Neural progenitor cell (in vitro differentiated cells): ENCODE results near the gene SHPK. TPM values are rescaled to one million over a fixed set of nuclear protein-coding genes. Genes with fewer than 3 reads are reported as not detected.
A peak's percentile ranks its signal among the peaks of the same experiment; 100 is the strongest.

Source experiments
- DNase-seq: peaks from one replicate; pipeline ENCODE4 v3.0.0-alpha.2; 2016; ENCODE audit warnings: low spot score
- H2AFZ ChIP-seq: fragments of 200-600 bp; sonication (generic); replicated peaks from 2 replicates; pipeline ENCODE4 v1.6.1; 2016; ENCODE audit warnings: antibody characterized with exemption
- H3F3A ChIP-seq: fragments of 200-600 bp; sonication (generic); 2 replicates; pipeline ENCODE4 v1.6.1; 2016; ENCODE audit warnings: antibody characterized with exemption, low read depth
- H3K27ac ChIP-seq: fragments of 200-600 bp; sonication (generic); 2 replicates; pipeline ENCODE4 v1.5.1; 2016; ENCODE audit warnings: mild to moderate bottlenecking
- H3K27me3 ChIP-seq: fragments of 200-600 bp; sonication (generic); 2 replicates; pipeline ENCODE4 v1.6.1; 2016; ENCODE audit warnings: mild to moderate bottlenecking, moderate library complexity
- H3K36me3 ChIP-seq: fragments of 200-600 bp; sonication (generic); 2 replicates; pipeline ENCODE4 v1.5.1; 2016
- H3K4me1 ChIP-seq: fragments of 200-600 bp; sonication (generic); 2 replicates; pipeline ENCODE4 v1.6.1; 2016; ENCODE audit warnings: mixed run types
- H3K4me2 ChIP-seq: fragments of 200-600 bp; sonication (generic); 2 replicates; pipeline ENCODE4 v1.6.1; 2016
- H3K4me3 ChIP-seq: fragments of 200-600 bp; sonication (generic); 2 replicates; pipeline ENCODE4 v1.5.1; 2016
- H3K79me2 ChIP-seq: fragments of 200-600 bp; sonication (generic); 2 replicates; pipeline ENCODE4 v1.6.1; 2016; ENCODE audit warnings: low read depth
- H3K9ac ChIP-seq: fragments of 200-600 bp; sonication (generic); 2 replicates; pipeline ENCODE4 v1.6.1; 2016
- H3K9me3 ChIP-seq: fragments of 200-600 bp; sonication (generic); 2 replicates; pipeline ENCODE4 v1.5.1; 2016; ENCODE audit warnings: low read depth
- H4K20me1 ChIP-seq: fragments of 200-600 bp; sonication (generic); 2 replicates; pipeline ENCODE4 v1.6.1; 2016; ENCODE audit warnings: low read depth
- H3K27ac Mint-ChIP-seq: 3 replicates; pipeline ENCODE4 v1.8.0; 2021; ENCODE audit warnings: mixed read lengths
- H3K27me3 Mint-ChIP-seq: 2 replicates; pipeline ENCODE4 v1.8.0; 2022; ENCODE audit warnings: low read depth, mild to moderate bottlenecking, inconsistent platforms, moderate library complexity, mixed read lengths; ENCODE audit not compliant: insufficient read depth
- H3K36me3 Mint-ChIP-seq: 3 replicates; pipeline ENCODE4 v1.8.0; 2021; ENCODE audit warnings: mixed read lengths
- H3K4me1 Mint-ChIP-seq: 3 replicates; pipeline ENCODE4 v1.8.0; 2021; ENCODE audit warnings: mixed read lengths
- H3K4me3 Mint-ChIP-seq: 3 replicates; pipeline ENCODE4 v1.8.0; 2021; ENCODE audit warnings: mild to moderate bottlenecking, moderate library complexity, mixed read lengths
- H3K9me3 Mint-ChIP-seq: 3 replicates; pipeline ENCODE4 v1.8.0; 2020; ENCODE audit warnings: mixed read lengths
- CTCF ChIP-seq: fragments of 200-600 bp; sonication (generic); IDR thresholded peaks from 2 replicates; pipeline ENCODE4 v1.5.1; 2017; ENCODE audit warnings: antibody characterized with exemption, mild to moderate bottlenecking
- EZH2 ChIP-seq: fragments of 200-600 bp; sonication (generic); IDR thresholded peaks from 2 replicates; pipeline ENCODE4 v1.6.1; 2017; ENCODE audit warnings: antibody characterized with exemption, mild to moderate bottlenecking, moderate library complexity
- EZH2phosphoT487 ChIP-seq: fragments of 200-600 bp; sonication (generic); IDR thresholded peaks from 2 replicates; pipeline ENCODE4 v1.6.1; 2017; ENCODE audit warnings: antibody characterized with exemption
- total RNA-seq: library from RNA; depleted of rRNA; stranded (reverse); fragments of >200 nt; gene quantifications from 2 replicates; pipeline ENCODE4 v1.2.3, GENCODE V29; 2015; ENCODE audit warnings: low replicate concordance

SHPK gene
- total RNA-seq, 1 donor from 2014 or later, result 23.4 TPM

- Mint-ChIP-seq H3K9me3 (no peaks in the 10 kb centered on the region), H3K4me3 (no peak overlapping the region), H3K4me1 (peaks cover 11% of the 10 kb centered on the region), H3K27me3 (peaks cover 10% of the 10 kb centered on the region), H3K36me3 (no peaks in the 10 kb centered on the region), H3K27ac (no peak overlapping the region)
- Histone ChIP-seq H3K4me2 (no peak overlapping the region), H3F3A (peaks cover 3% of the 10 kb centered on the region), H3K4me3 (no peak overlapping the region), H3K9me3 (no peaks in the 10 kb centered on the region), H2AFZ (no peak overlapping the region), H3K27ac (no peak overlapping the region), H3K4me1 (peaks cover 6% of the 10 kb centered on the region), H3K9ac (no peak overlapping the region), H3K36me3 (no peaks in the 10 kb centered on the region), H3K27me3 (no peaks in the 10 kb centered on the region), H4K20me1 (no peaks in the 10 kb centered on the region), H3K79me2 (no peaks in the 10 kb centered on the region)
- no peak for TF ChIP-seq CTCF
- TF ChIP-seq EZH2, result no peak
- no peak for TF ChIP-seq EZH2phosphoT487
- no peak for DNase-seq
Observed at GRCh38 chr17:3679531-3680126, 43.6 kb upstream of the SHPK start.

GRCh38 chr17:3678821-3679530, 42.9 kb upstream of the SHPK start:
- H3K4me3 ChIP-seq, result no peak overlapping the region
- no peaks in the 10 kb centered on the region for H4K20me1 ChIP-seq
- no peak overlapping the region for H3K27ac ChIP-seq
- no peaks in the 10 kb centered on the region for H3K36me3 Mint-ChIP-seq
- H3K4me1 ChIP-seq, result peaks cover 9% of the 10 kb centered on the region
- H3K36me3 ChIP-seq, result no peaks in the 10 kb centered on the region
- no peak overlapping the region for H3K9ac ChIP-seq
- TF ChIP-seq CTCF (no peak), EZH2phosphoT487 (no peak), EZH2 (no peak)
- peaks cover 3% of the 10 kb centered on the region for H3F3A ChIP-seq
- H3K27me3 ChIP-seq, result no peaks in the 10 kb centered on the region
- H2AFZ ChIP-seq, result no peak overlapping the region
- no peak overlapping the region for H3K4me3 Mint-ChIP-seq
- peaks cover 16% of the 10 kb centered on the region for H3K4me1 Mint-ChIP-seq
- H3K4me2 ChIP-seq, result no peak overlapping the region
- H3K79me2 ChIP-seq, result no peaks in the 10 kb centered on the region
- peaks cover 10% of the 10 kb centered on the region for H3K27me3 Mint-ChIP-seq
- no peaks in the 10 kb centered on the region for H3K9me3 Mint-ChIP-seq
- H3K9me3 ChIP-seq, result no peaks in the 10 kb centered on the region
- no peak overlapping the region for H3K27ac Mint-ChIP-seq
- DNase-seq, result no peak

GRCh38 chr17:3678095-3678820, 42.2 kb upstream of the SHPK start:
- H3K4me3 Mint-ChIP-seq, result no peak overlapping the region
- H3K9ac ChIP-seq, result no peak overlapping the region
- peak; percentile 65 for DNase-seq
- H3K27ac ChIP-seq, result no peak overlapping the region
- H3K4me2 ChIP-seq, result no peak overlapping the region
- H3K27ac Mint-ChIP-seq, result peak overlapping the region; percentile 6
- no peak overlapping the region for H3K4me3 ChIP-seq
- no peak for TF ChIP-seq EZH2
- no peak for TF ChIP-seq EZH2phosphoT487
- peak; percentile 37 for TF ChIP-seq CTCF
- no peaks in the 10 kb centered on the region for H4K20me1 ChIP-seq
- peaks cover 9% of the 10 kb centered on the region for H3K4me1 ChIP-seq
- H3K36me3 Mint-ChIP-seq, result no peaks in the 10 kb centered on the region
- H3F3A ChIP-seq, result peaks cover 3% of the 10 kb centered on the region
- no peaks in the 10 kb centered on the region for H3K9me3 Mint-ChIP-seq
- no peaks in the 10 kb centered on the region for H3K79me2 ChIP-seq
- peaks cover 9% of the 10 kb centered on the region for H3K27me3 Mint-ChIP-seq
- H3K27me3 ChIP-seq, result no peaks in the 10 kb centered on the region
- H3K9me3 ChIP-seq, result no peaks in the 10 kb centered on the region
- no peaks in the 10 kb centered on the region for H3K36me3 ChIP-seq
- H3K4me1 Mint-ChIP-seq, result peaks cover 18% of the 10 kb centered on the region
- H2AFZ ChIP-seq, result peak overlapping the region; percentile 79
